T-helper 2 cell treated with Interferon-gamma antibody and Interleukin-4, amounts not matched to agents 5 μg/mL and 100 μg/mL, for 36 hours (primary cell): Measurements from ENCODE around the gene RCAN1.
"Not testable (repeated sequence)": the region's sequence is repeated elsewhere in the genome, so short reads cannot be mapped to it uniquely, and the experiment has no call there.

Source experiments
- DNase-seq: peaks from one replicate; pipeline ENCODE4 v3.0.0; 2021; ENCODE audit warnings: low spot score
- H3K27ac Mint-ChIP-seq: one replicate; pipeline ENCODE4 v1.8.0; 2021; ENCODE audit warnings: mild to moderate bottlenecking, mixed read lengths
- H3K27me3 Mint-ChIP-seq: one replicate; pipeline ENCODE4 v1.8.0; 2021; ENCODE audit warnings: low read depth, mixed read lengths
- H3K36me3 Mint-ChIP-seq: one replicate; pipeline ENCODE4 v1.8.0; 2021; ENCODE audit warnings: low read depth, mixed read lengths
- H3K4me1 Mint-ChIP-seq: one replicate; pipeline ENCODE4 v1.8.0; 2021; ENCODE audit warnings: low read depth, mixed read lengths
- H3K4me3 Mint-ChIP-seq: one replicate; pipeline ENCODE4 v1.8.0; 2022; ENCODE audit warnings: mild to moderate bottlenecking, moderate library complexity, mixed read lengths
- H3K9me3 Mint-ChIP-seq: one replicate; pipeline ENCODE4 v1.8.0; 2021; ENCODE audit warnings: mixed read lengths

Gene RCAN1

DNA sequence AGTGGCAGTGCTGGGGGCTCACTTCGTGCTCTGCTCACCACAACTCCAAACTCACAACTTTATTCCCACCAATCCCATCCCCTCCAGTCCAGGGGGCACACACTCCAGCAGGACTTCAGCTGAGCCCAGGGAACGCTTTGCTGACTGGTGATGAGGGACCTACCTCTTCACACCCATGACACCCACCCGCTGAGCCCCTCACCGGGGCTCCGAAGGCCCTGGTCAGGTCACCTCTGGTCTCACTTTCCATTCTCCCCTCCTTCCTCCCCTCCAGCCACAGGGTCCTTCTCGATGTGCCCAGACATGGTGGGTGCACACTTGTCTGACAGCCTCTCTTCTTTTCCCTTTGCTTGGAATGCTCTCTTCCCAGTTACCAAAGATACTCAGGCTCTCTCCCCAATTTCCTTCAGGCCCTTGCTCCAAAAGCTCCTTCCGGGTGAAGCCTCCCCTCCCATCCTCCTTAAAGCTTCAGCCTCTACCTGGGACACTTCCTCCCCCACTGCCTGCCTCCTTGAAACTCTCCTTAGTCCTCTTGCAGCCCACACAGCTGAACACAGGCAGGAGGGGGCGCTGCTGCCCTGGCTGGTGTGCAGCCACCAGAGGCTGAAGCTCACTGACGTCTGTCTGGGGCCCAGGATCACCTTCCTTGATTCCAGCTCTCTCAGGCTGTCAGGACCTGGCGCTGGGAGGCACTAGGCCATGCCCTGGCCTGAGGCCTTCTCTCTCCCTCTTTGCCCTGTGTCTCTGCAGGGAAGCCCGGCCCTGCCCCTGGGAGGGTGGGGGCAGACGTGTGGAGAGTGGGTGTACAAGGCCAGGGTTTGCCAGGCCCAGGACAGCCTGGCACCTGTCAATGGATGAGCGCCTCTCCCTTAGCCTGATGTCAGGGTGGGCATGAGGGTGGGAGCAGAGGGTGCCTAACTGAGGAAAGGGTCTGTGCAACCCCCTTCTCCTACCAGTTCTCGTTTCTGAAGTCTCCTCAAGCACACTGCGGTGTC, 104.5 kb downstream of the RCAN1 start:
- Mint-ChIP-seq H3K27ac (no peak overlapping the region), H3K4me3 (no peak overlapping the region), H3K9me3 (no peaks in the 10 kb centered on the region), H3K4me1 (no peaks in the 10 kb centered on the region), H3K36me3 (no peaks in the 10 kb centered on the region), H3K27me3 (no peaks in the 10 kb centered on the region)
- DNase-seq = peak; percentile 58

GRCh38 chr21:34509151-34509550, 105.8 kb downstream of the RCAN1 start:
- no peaks in the 10 kb centered on the region for H3K27me3 Mint-ChIP-seq
- no peak overlapping the region for H3K4me3 Mint-ChIP-seq
- no peaks in the 10 kb centered on the region for H3K4me1 Mint-ChIP-seq
- no peak overlapping the region for H3K27ac Mint-ChIP-seq
- no peak for DNase-seq
- no peaks in the 10 kb centered on the region for H3K9me3 Mint-ChIP-seq
- H3K36me3 Mint-ChIP-seq = no peaks in the 10 kb centered on the region

DNA sequence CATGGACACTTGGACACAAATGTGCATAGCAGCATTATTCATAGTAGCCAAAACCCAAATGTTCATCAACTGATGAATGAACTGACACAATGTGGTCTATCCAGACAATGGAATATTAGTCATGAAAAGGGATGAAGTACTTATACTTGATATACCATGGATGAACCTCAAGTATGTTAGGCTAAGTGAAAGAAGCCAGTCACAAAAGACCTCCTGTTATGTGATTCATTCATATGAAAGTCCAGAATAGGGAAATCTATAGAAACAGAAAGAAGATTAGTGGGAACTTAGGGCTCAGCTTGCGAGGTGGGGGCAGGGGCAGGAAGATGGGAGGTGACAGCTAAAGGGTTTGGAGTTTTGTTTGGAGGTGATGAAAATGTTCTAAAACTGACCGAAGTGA, 110.3 kb downstream of the RCAN1 start:
- Mint-ChIP-seq H3K4me3 (no peak overlapping the region), H3K9me3 (no peaks in the 10 kb centered on the region), H3K4me1 (no peaks in the 10 kb centered on the region), H3K27me3 (peaks cover 4% of the 10 kb centered on the region), H3K27ac (no peak overlapping the region), H3K36me3 (no peaks in the 10 kb centered on the region)
- no peak for DNase-seq

DNA sequence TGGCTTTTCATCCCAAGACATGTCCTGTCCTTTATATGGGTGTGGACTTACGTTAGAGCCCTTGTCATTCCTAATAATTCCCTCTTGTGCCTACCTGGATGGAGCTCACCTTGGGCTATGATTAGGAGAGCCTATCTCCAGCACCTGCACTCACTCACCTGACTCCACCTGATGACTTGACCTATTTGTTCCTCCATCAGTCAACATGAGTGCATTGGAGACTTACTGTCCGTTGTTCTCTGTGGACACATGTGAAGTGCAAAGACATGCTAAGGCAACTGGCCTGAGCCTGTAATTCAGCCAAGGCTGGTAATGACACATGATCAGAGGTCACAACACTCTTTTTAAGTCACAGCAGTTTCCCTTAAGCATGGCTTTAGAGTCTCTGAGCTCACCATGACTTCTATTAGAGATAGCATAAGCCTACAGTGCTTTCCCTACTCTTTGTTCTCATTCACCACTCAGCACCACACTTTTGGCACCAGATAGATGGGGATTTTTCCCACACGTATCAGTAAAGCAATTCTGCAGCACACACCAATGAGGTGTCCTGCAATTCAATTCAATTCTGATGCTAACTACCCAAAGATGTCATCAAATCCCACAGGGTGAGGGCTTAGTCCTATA, 112.3 kb downstream of the RCAN1 start:
- Mint-ChIP-seq H3K27ac (no peak overlapping the region), H3K4me1 (no peaks in the 10 kb centered on the region), H3K27me3 (peaks cover 4% of the 10 kb centered on the region), H3K4me3 (no peak overlapping the region), H3K9me3 (peaks cover 12% of the 10 kb centered on the region), H3K36me3 (no peaks in the 10 kb centered on the region)
- DNase-seq = no peak

- Mint-ChIP-seq H3K9me3 (peaks cover 21% of the 10 kb centered on the region), H3K36me3 (no peaks in the 10 kb centered on the region), H3K27me3 (peaks cover 4% of the 10 kb centered on the region), H3K4me3 (no peak overlapping the region), H3K27ac (no peak overlapping the region), H3K4me1 (no peaks in the 10 kb centered on the region)
- DNase-seq = no peak
Observed at GRCh38 chr21:34501716-34502115, 113.2 kb downstream of the RCAN1 start.

DNA sequence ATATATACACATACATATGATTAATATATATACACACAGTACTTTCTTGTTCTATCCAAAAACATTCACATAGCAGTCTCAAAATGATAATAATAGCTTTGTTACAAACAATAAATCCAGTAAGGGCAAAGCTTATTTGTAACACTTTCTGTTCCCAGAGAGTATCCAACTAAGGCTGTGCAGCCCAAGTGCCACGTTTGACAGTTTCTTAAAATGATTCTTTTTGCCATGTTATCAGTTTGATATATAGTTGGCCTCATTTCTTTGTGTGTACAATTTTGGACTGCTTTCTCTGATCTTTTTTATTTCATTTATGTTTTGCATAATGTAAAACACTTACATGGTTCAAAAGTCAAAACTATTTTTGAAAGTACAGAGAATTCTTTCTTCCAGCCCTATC, 114.7 kb downstream of the RCAN1 start:
- no peaks in the 10 kb centered on the region for H3K36me3 Mint-ChIP-seq
- peaks cover 4% of the 10 kb centered on the region for H3K27me3 Mint-ChIP-seq
- no peak for DNase-seq
- no peak overlapping the region for H3K4me3 Mint-ChIP-seq
- peaks cover 32% of the 10 kb centered on the region for H3K9me3 Mint-ChIP-seq
- H3K4me1 Mint-ChIP-seq = no peaks in the 10 kb centered on the region
- H3K27ac Mint-ChIP-seq = no peak overlapping the region

DNA sequence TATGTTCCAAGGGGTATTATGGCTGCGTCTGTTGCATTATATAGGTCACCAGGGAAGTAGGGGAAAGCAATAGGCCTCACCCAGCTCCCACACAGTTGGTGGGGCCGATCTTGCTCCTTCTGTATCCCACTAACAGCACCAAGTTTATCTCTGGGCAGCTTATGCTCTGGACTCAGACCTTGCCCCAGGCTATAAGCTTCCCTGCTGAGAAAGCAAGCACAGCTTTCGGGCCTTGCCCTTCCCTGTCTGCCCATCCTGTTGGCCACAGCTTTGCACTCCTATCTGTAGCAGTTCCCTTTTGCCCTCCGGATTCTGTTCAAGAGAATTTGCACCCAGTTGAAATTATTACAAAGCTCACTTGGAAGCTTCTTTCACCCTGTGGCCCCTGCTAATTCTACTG, 115.8 kb downstream of the RCAN1 start:
- Mint-ChIP-seq H3K27ac (no peak overlapping the region), H3K4me3 (no peak overlapping the region), H3K4me1 (no peaks in the 10 kb centered on the region), H3K27me3 (peaks cover 4% of the 10 kb centered on the region), H3K36me3 (no peaks in the 10 kb centered on the region), H3K9me3 (peaks cover 32% of the 10 kb centered on the region)
- DNase-seq = no peak

- H3K27ac Mint-ChIP-seq = no peak overlapping the region
- H3K27me3 Mint-ChIP-seq = peaks cover 4% of the 10 kb centered on the region
- no peaks in the 10 kb centered on the region for H3K4me1 Mint-ChIP-seq
- no peak for DNase-seq
- H3K4me3 Mint-ChIP-seq = no peak overlapping the region
- peaks cover 32% of the 10 kb centered on the region for H3K9me3 Mint-ChIP-seq
- H3K36me3 Mint-ChIP-seq = no peaks in the 10 kb centered on the region
Observed at GRCh38 chr21:34498623-34499022, 116.3 kb downstream of the RCAN1 start.

GRCh38 chr21:34483854-34484253, 131.1 kb downstream of the RCAN1 start:
- not testable (repeated sequence) for H3K4me3 Mint-ChIP-seq, H3K9me3 Mint-ChIP-seq, H3K27me3 Mint-ChIP-seq, H3K36me3 Mint-ChIP-seq, H3K4me1 Mint-ChIP-seq, H3K27ac Mint-ChIP-seq, DNase-seq

DNA sequence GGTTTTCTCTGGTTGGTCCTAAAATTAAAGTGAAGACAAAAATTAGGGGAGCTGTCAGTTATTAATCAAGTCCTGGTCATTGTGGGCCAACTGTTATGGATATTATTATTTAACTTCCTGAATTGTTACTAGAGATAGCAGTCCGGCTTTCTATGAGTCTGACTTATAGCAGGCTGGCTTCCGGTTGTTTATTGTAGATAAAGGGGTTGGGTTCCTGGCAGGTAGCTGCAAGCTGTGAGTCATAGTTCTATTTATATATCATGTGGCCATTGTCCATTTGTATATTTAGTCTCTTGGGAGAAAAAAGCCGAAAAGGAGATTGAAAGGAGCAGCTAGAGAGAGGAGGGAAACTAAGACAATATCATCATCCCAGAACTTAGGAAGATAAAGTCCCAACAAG, 131.5 kb downstream of the RCAN1 start:
- H3K27ac Mint-ChIP-seq, H3K4me1 Mint-ChIP-seq, DNase-seq, H3K27me3 Mint-ChIP-seq, H3K9me3 Mint-ChIP-seq, H3K36me3 Mint-ChIP-seq, H3K4me3 Mint-ChIP-seq: not testable (repeated sequence)

DNA sequence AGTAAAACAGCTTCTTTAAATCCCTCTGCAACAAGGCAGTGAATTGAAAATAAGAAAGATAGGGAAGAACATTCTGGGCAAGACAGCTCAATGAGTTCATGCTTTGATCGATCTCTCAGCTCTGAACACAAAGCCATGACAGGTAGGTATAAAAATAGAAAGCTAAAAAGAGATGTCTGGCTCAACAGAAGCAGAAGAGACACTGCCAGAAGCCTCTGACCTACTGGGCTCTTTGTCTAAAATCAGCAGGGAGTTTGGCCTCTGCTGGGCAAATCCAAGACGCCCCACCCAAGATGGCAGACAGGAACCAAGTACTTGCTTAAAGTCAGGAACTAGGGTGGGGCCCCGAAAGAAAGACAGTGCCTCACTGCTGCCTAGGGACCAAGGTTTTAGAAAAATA, 147.6 kb downstream of the RCAN1 start:
- not testable (repeated sequence) for H3K4me1 Mint-ChIP-seq, H3K27ac Mint-ChIP-seq, H3K9me3 Mint-ChIP-seq, DNase-seq, H3K36me3 Mint-ChIP-seq, H3K4me3 Mint-ChIP-seq, H3K27me3 Mint-ChIP-seq
